K562 (cell line): ENCODE results near the gene TTC28. TPM values are rescaled to one million over a fixed set of nuclear protein-coding genes. Genes with fewer than 3 reads are reported as not detected.
"Not testable (repeated sequence)": the region's sequence is repeated elsewhere in the genome, so short reads cannot be mapped to it uniquely, and the experiment has no call there.

Experiments used
- ATAC-seq: fragments of 200-7000 bp; cut with Tn5 transposase; 3 replicates; pipeline ENCODE4 v1.9.1; 2020; ENCODE audit warnings: moderate library complexity
- BruUV-seq: library from RNA; stranded (reverse); fragments of 400-500 nt; replicated peaks from 2 replicates; lab custom pipeline; 2021; lab: Mats Ljungman, UMichigan
- CTCF ChIA-PET: fragments of 300-600 bp; formaldehyde crosslinking; extraction: SDS; loops from one replicate; lab custom pipeline; 2021; ENCODE audit warnings: low intra/inter-chr PET ratio; lab: Yijun Ruan, JAX
- POLR2A ChIA-PET: fragments of 300-600, 350-650 bp; sonication (Branson Sonifier 250); formaldehyde crosslinking; extraction: SDS; loops from one replicate; lab custom pipeline; 2021; ENCODE audit warnings: antibody characterized with exemption, inconsistent platforms; lab: Yijun Ruan, JAX
- DNase-seq, 4 experiments: peaks; one replicate each; pipeline versions ENCODE4 v3.0.0 to v3.0.0-alpha.2; 2011 to 2018; ENCODE audit warnings: low spot score in 3 of 4, mixed read lengths in 3 of 4; ENCODE audit errors: extremely low read depth in 1 of 4
- FAIRE-seq: peaks from 2 replicates; lab custom pipeline; 2011; peaks lifted over from hg19 to GRCh38; lab: Jason Lieb, UNC
- H2AFZ ChIP-seq: 2 replicates; pipeline ENCODE4 v1.6.0; 2011; ENCODE audit warnings: low read depth, low read length, control low read depth, inconsistent platforms
- H3K27ac ChIP-seq: fragments of 200-600 bp; 3 replicates; pipeline ENCODE4 v1.8.0; 2011; ENCODE audit warnings: low read depth, mild to moderate bottlenecking, control low read depth, inconsistent platforms, low read length, moderate library complexity, mixed read lengths; ENCODE audit errors: extremely low read depth
- H3K27me3 ChIP-seq, 2 experiments: fragments of 300-600 bp in 1 of 2; 2 replicates in 1 of 2; 3 replicates in 1 of 2; pipeline versions ENCODE4 v1.6.0 to v1.8.0; 2011; ENCODE audit warnings: inconsistent platforms in 2 of 2, low read length in 2 of 2, mild to moderate bottlenecking in 1 of 2, mixed read lengths in 1 of 2, moderate library complexity in 1 of 2; ENCODE audit not compliant: control insufficient read depth in 2 of 2, insufficient read depth in 2 of 2
- H3K36me3 ChIP-seq: fragments of 300-600 bp; 3 replicates; pipeline ENCODE4 v1.8.0; 2011; ENCODE audit warnings: mild to moderate bottlenecking, low read length, inconsistent platforms; ENCODE audit not compliant: control insufficient read depth, insufficient read depth
- H3K4me1 ChIP-seq, 2 experiments: fragments of 200-600 bp in 1 of 2; replicated peaks in 1 of 2; 2 replicates in 1 of 2; 3 replicates in 1 of 2; pipeline versions ENCODE4 v1.5.1 to v1.8.0; 2011; ENCODE audit warnings: inconsistent platforms in 2 of 2, low read length in 2 of 2, mild to moderate bottlenecking in 1 of 2, mixed read lengths in 1 of 2, moderate library complexity in 1 of 2; ENCODE audit not compliant: control insufficient read depth in 2 of 2, insufficient read depth in 2 of 2
- H3K4me2 ChIP-seq: 2 replicates; pipeline ENCODE4 v1.6.1; 2011; ENCODE audit warnings: low read length, control low read depth, inconsistent platforms, mixed read lengths; ENCODE audit not compliant: insufficient read depth
- H3K4me3 ChIP-seq: fragments of 200-600 bp; sonication (generic), shearing (Covaris generic); 2 replicates; pipeline ENCODE4 v1.5.1; 2016; ENCODE audit warnings: control low read depth, inconsistent platforms
- H3K79me2 ChIP-seq: fragments of 200-600 bp; 3 replicates; pipeline ENCODE4 v1.8.0; 2011; ENCODE audit warnings: low read length, inconsistent platforms; ENCODE audit not compliant: control insufficient read depth, insufficient read depth
- H3K9ac ChIP-seq, 2 experiments: 2 replicates each; pipeline versions ENCODE4 v1.6.0 to v1.6.1; 2011; ENCODE audit warnings: low read depth in 2 of 2, low read length in 2 of 2, control low read depth in 1 of 2, inconsistent platforms in 1 of 2, mild to moderate bottlenecking in 1 of 2, mixed read lengths in 1 of 2; ENCODE audit not compliant: insufficient read depth in 1 of 2
- H3K9me1 ChIP-seq: one replicate; pipeline ENCODE4 v1.6.0; 2011; ENCODE audit warnings: inconsistent platforms, mild to moderate bottlenecking, low read length, moderate library complexity; ENCODE audit not compliant: control insufficient read depth, insufficient read depth
- H3K9me3 ChIP-seq: replicated peaks from 2 replicates; pipeline ENCODE4 v1.5.1; 2011; ENCODE audit warnings: low read depth, low read length, inconsistent platforms; ENCODE audit not compliant: control insufficient read depth, insufficient read depth
- H4K20me1 ChIP-seq: replicated peaks from 2 replicates; pipeline ENCODE4 v1.6.1; 2011; ENCODE audit warnings: low read length, inconsistent platforms, mixed read lengths; ENCODE audit not compliant: control insufficient read depth, insufficient read depth
- CXXC5 ChIP-seq: fragments of 250-450 bp; sonication (Bioruptor Pico); IDR thresholded peaks from 2 replicates; pipeline ENCODE4 v1.8.0; 2022; ENCODE audit warnings: inconsistent platforms, mild to moderate bottlenecking, moderate library complexity
- RCOR1 ChIP-seq, 2 experiments: IDR thresholded peaks; 2 replicates each; pipeline ENCODE4 v1.6.1; 2012; ENCODE audit warnings: low read depth in 2 of 2, low read length in 2 of 2, borderline replicate concordance in 1 of 2, improper control_type of control experiment in 1 of 2
- ZBTB11 ChIP-seq, 3 experiments: fragments of 200-800 bp in 1 of 3; fragments of 250-450 bp in 1 of 3; fragments of 450-650 bp in 1 of 3; sonication (Bioruptor Pico) in 1 of 3; sonication (Bioruptor generic) in 1 of 3; formaldehyde crosslinking in 1 of 3; IDR thresholded peaks; 2 replicates each; pipeline versions ENCODE4 v1.6.1 to v1.8.0; 2016 to 2022; ENCODE audit warnings: mild to moderate bottlenecking in 2 of 3, missing genetic modification characterization in 2 of 3, missing compliant biosample characterization in 1 of 3, moderate library complexity in 1 of 3
- ZFX ChIP-seq: sonication (generic); formaldehyde crosslinking; IDR thresholded peaks from 2 replicates; pipeline ENCODE4 v1.8.0; 2022; ENCODE audit warnings: mild to moderate bottlenecking, missing genetic modification reagents, moderate library complexity
- ZKSCAN8 ChIP-seq: fragments of 200-800 bp; sonication (Bioruptor generic); IDR thresholded peaks from 2 replicates; pipeline ENCODE4 v1.6.1; 2016; ENCODE audit warnings: missing genetic modification characterization, missing compliant biosample characterization
- ZNF316 ChIP-seq: fragments of 450-650 bp; IDR thresholded peaks from 2 replicates; pipeline ENCODE4 v1.6.1; 2016
- WGBS: fragments of 100-300 bp; shearing (Covaris generic); methylation state at CpG from one replicate; pipeline ENCODE4 v1.1.6; 2016; ENCODE audit warnings: low coverage, mixed read lengths; ENCODE audit not compliant: insufficient coverage; ENCODE audit errors: missing lambda C conversion rate; 5-methylcytosine and 5-hydroxymethylcytosine counted together
- in situ Hi-C: fragments of 300-500 bp; cut with MboI; formaldehyde crosslinking; loops from 4 replicates; pipeline ENCODE4 v1.15.0; 2018; ENCODE audit warnings: inconsistent platforms, mixed read lengths
- intact Hi-C: fragments of 100-400 bp; cut with micrococcal nuclease; formaldehyde crosslinking; loops from 2 replicates; pipeline ENCODE4 v1.14.2; 2022
- polyA plus RNA-seq, 8 experiments: library from polyadenylated mRNA; depleted of rRNA in 4 of 8; stranded (reverse) in 5 of 8; unstranded in 3 of 8; fragments of >200 nt; fragmentation: Nextera tagmentation in 2 of 8; fragmentation: Illumina TruSeq in 1 of 8; extraction: Ambion mirVana in 2 of 8; extraction: Trizol in 1 of 8; gene quantifications; 2 replicates each; pipeline versions ENCODE4 v1.2.1 to v1.2.3, GENCODE V29; 2011 to 2014; ENCODE audit warnings: inconsistent platforms in 1 of 8, missing spikeins in 1 of 8
- total RNA-seq, 7 experiments: library from RNA; depleted of rRNA in 6 of 7; stranded (reverse); fragments of >200 nt in 6 of 7; fragmentation: Illumina TruSeq in 2 of 7; extraction: Trizol in 2 of 7; gene quantifications; 2 replicates each; pipeline versions ENCODE4 v1.2.1 to v1.2.3, GENCODE V29; 2011 to 2021; ENCODE audit warnings: low replicate concordance in 1 of 7

The TTC28 gene
- total and polyA plus RNA-seq, 9 of the 15 experiments (the other 6 are each of a cell fraction or from before 2014, with no cell fraction given): 0.22 to 10.7 (median 3.1) TPM

GRCh38 chr22:28678778-28679610, 646 bp downstream of the TTC28 start:
- H3K27me3 ChIP-seq, POLR2A ChIA-PET, H3K4me1 ChIP-seq, in situ Hi-C loops, H3K9me3 ChIP-seq, ATAC-seq, H4K20me1 ChIP-seq, H3K79me2 ChIP-seq: not testable (repeated sequence)
- BruUV-seq: TSS peak; percentile 46
- intact Hi-C loops: loop anchor here (10.0 kb wide), 1 partner anchor 74 kb away; no protein-coding TSS in a partner anchor
- peak overlapping the region; percentile 57 for H3K4me3 ChIP-seq
- WGBS: 17% methylated on average over 19 of the region's 58 CpGs
- H2AFZ ChIP-seq: peak overlapping the region; percentile 74
- peak in 3 of 4 experiments; percentile 19 to 30 (median 22) for DNase-seq
- H3K27ac ChIP-seq: peak overlapping the region; percentile 68; the same call in 1 of the 3 replicates
- peak overlapping the region; percentile 60 to 94; a peak in 3 of 4 replicates for H3K9ac ChIP-seq
- peak in 1 of 2 experiments; percentile 3; a peak in 1 of 4 replicates for TF ChIP-seq RCOR1 (IDR thresholded peaks at IDR 0.05; ENCODE audit: borderline replicate concordance in 1 of 2, low read depth in 2 of 2, low read length in 2 of 2)
- peak; percentile 36; the same call in 1 of the 2 replicates for TF ChIP-seq ZFX (CRISPR knock-in tag)
- TF ChIP-seq ZBTB11 (CRISPR knock-in tag; IDR thresholded peaks at IDR 0.05): peak in 1 of 3 experiments; percentile 16; a peak in 1 of 6 replicates
- TF ChIP-seq CXXC5 (CRISPR knock-in tag): 0 out of 2 replicates have a peak, but pooled peaks have one; percentile 45
- peak; percentile 98 for TF ChIP-seq ZKSCAN8
- TF ChIP-seq ZNF316: peak; percentile 38; the same call in 1 of the 2 replicates
- TF ChIP-seq, all 486 proteins: peak for 6; not testable (repeated sequence) for 480
- FAIRE-seq, CTCF ChIA-PET, H3K9me1 ChIP-seq, H3K36me3 ChIP-seq: not testable (repeated sequence)
- peak overlapping the region; percentile 62 for H3K4me2 ChIP-seq
